Neural cell (in vitro differentiated cells): Measurements from ENCODE around the gene BICDL1. TPM values are rescaled to one million over a fixed set of nuclear protein-coding genes. Genes with fewer than 3 reads are reported as not detected.

Source experiments
- H2AFZ ChIP-seq: fragments of 200-600, 300-800 bp; sonication (generic), shearing (Covaris generic); 2 replicates; pipeline ENCODE4 v1.6.0; 2014; ENCODE audit warnings: low read depth, mild to moderate bottlenecking, antibody characterized with exemption, low read length, moderate library complexity
- H3F3A ChIP-seq: fragments of 200-600 bp; shearing (Covaris generic); 2 replicates; pipeline ENCODE4 v1.6.1; 2016; ENCODE audit warnings: mild to moderate bottlenecking, moderate library complexity, mixed read lengths, antibody characterized with exemption, low read length; ENCODE audit not compliant: insufficient read depth, poor library complexity, severe bottlenecking
- H3K27ac ChIP-seq: fragments of 200-600, 300-800 bp; sonication (generic), shearing (Covaris generic); 2 replicates; pipeline ENCODE4 v1.5.1; 2014; ENCODE audit warnings: mild to moderate bottlenecking, low read length, moderate library complexity
- H3K27me3 ChIP-seq: fragments of 300-800, 200-600 bp; sonication (generic), shearing (Covaris generic); 2 replicates; pipeline ENCODE4 v1.6.0; 2014; ENCODE audit warnings: mild to moderate bottlenecking, low read depth, low read length, moderate library complexity; ENCODE audit not compliant: insufficient read depth
- H3K36me3 ChIP-seq: fragments of 300-800, 200-600 bp; sonication (generic), shearing (Covaris generic); 2 replicates; pipeline ENCODE4 v1.5.1; 2014; ENCODE audit warnings: mild to moderate bottlenecking, antibody characterized with exemption, low read length, moderate library complexity; ENCODE audit not compliant: insufficient read depth
- H3K4me2 ChIP-seq: fragments of 300-800, 200-600 bp; sonication (generic), shearing (Covaris generic); 2 replicates; pipeline ENCODE4 v1.6.0; 2014; ENCODE audit warnings: mild to moderate bottlenecking, low read length
- H3K4me3 ChIP-seq: fragments of 300-800, 200-600 bp; sonication (generic), shearing (Covaris generic); 2 replicates; pipeline ENCODE4 v1.5.1; 2014; ENCODE audit warnings: mild to moderate bottlenecking, low read length, moderate library complexity
- H3K79me2 ChIP-seq: fragments of 200-600 bp; shearing (Covaris generic); replicated peaks from 2 replicates; pipeline ENCODE4 v1.6.0; 2014; ENCODE audit warnings: mild to moderate bottlenecking, low read length, moderate library complexity; ENCODE audit not compliant: insufficient read depth
- H3K9ac ChIP-seq: fragments of 300-800, 200-600 bp; sonication (generic), shearing (Covaris generic); 2 replicates; pipeline ENCODE4 v1.6.1; 2016; ENCODE audit warnings: mild to moderate bottlenecking, low read length, mixed read lengths
- H3K9me2 ChIP-seq: fragments of 200-600 bp; shearing (Covaris generic); 2 replicates; pipeline ENCODE4 v1.6.1; 2016; ENCODE audit warnings: mild to moderate bottlenecking, low read length, mixed read lengths; ENCODE audit not compliant: insufficient read depth
- H3K9me3 ChIP-seq: fragments of 200-600, 300-800 bp; sonication (generic), shearing (Covaris generic); 2 replicates; pipeline ENCODE4 v1.6.1; 2016; ENCODE audit warnings: mild to moderate bottlenecking, mixed run types, low read length, moderate library complexity, mixed read lengths
- H4K20me1 ChIP-seq: fragments of 200-600 bp; shearing (Covaris generic); 2 replicates; pipeline ENCODE4 v1.6.1; 2016; ENCODE audit warnings: mild to moderate bottlenecking, mixed run types; ENCODE audit not compliant: insufficient read depth
- EZH2 ChIP-seq: fragments of 200-600, 300-800 bp; shearing (Covaris generic), sonication (generic); IDR thresholded peaks from 2 replicates; pipeline ENCODE4 v1.6.1; 2014; ENCODE audit warnings: antibody characterized with exemption, low read length, borderline replicate concordance, mild to moderate bottlenecking; ENCODE audit not compliant: insufficient read depth, poor library complexity, severe bottlenecking
- SMC3 ChIP-seq: fragments of 450-650 bp; conservative IDR thresholded peaks from 2 replicates; pipeline ENCODE4 v1.6.1; 2014; ENCODE audit warnings: antibody characterized with exemption, mild to moderate bottlenecking, moderate library complexity; ENCODE audit not compliant: poor library complexity
- TAF1 ChIP-seq: IDR thresholded peaks from 2 replicates; pipeline ENCODE4 v1.6.1; 2012; ENCODE audit warnings: low read depth
- polyA plus RNA-seq: library from polyadenylated mRNA; depleted of rRNA; stranded (reverse); fragments of >200 nt; gene quantifications from 2 replicates; pipeline ENCODE4 v1.2.3, GENCODE V29; 2014
- small RNA-seq, 3 experiments: library from RNA; depleted of rRNA; stranded (forward); fragments of <200 nt; gene quantifications; one replicate each; pipeline ENCODE3, GENCODE V24; 2012
- TF ChIP-seq, protein P1 (sequence below): IDR thresholded peaks from 2 replicates; pipeline ENCODE4 v1.6.1; 2012; ENCODE audit warnings: borderline replicate concordance
- TF ChIP-seq, protein P2 (sequence below): fragments of 450-650 bp; IDR thresholded peaks from 2 replicates; pipeline ENCODE4 v1.5.1; 2014; ENCODE audit warnings: antibody characterized with exemption, mild to moderate bottlenecking, moderate library complexity; ENCODE audit not compliant: poor library complexity, severe bottlenecking

The BICDL1 gene
- polyA plus RNA-seq, 1 donor from 2014 or later = 136 TPM

DNA sequence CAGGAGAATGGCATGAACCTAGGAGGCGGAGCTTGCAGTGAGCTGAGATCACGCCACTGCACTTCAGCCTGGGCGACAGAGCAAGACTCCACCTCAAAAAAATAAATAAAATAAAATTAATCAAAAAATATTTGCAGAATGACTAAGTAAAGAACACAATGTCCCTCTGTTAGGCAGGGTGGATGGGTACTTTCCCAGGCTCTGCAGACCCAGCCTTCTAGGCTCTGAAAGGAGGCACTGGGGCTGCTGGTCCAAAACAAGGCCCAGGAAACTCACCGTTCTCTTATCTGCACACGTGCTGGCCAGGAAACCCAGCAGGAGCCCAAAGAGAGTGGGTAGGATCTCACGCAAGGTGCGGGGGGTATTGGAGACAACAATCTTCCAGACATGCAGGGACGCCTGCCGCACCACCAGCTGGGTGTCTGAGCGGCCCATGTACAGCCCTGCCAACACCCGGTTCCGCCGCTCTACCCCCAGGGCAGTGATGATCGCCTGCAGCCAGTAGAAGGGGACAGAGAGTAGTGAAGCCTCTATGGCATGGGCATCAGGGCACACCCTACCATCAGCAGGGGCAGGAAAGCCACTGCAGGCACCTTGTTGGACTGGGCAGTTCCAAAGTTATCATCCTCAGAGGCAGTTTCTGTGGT is 153.3 kb downstream of the BICDL1 start:
- no peaks in the 10 kb centered on the region for H3K27me3 ChIP-seq
- H3K9me3 ChIP-seq = no peaks in the 10 kb centered on the region
- H4K20me1 ChIP-seq = no peaks in the 10 kb centered on the region
- H3K79me2 ChIP-seq = no peaks in the 10 kb centered on the region
- H3K4me3 ChIP-seq = no peak overlapping the region
- TF ChIP-seq, protein P1, sequence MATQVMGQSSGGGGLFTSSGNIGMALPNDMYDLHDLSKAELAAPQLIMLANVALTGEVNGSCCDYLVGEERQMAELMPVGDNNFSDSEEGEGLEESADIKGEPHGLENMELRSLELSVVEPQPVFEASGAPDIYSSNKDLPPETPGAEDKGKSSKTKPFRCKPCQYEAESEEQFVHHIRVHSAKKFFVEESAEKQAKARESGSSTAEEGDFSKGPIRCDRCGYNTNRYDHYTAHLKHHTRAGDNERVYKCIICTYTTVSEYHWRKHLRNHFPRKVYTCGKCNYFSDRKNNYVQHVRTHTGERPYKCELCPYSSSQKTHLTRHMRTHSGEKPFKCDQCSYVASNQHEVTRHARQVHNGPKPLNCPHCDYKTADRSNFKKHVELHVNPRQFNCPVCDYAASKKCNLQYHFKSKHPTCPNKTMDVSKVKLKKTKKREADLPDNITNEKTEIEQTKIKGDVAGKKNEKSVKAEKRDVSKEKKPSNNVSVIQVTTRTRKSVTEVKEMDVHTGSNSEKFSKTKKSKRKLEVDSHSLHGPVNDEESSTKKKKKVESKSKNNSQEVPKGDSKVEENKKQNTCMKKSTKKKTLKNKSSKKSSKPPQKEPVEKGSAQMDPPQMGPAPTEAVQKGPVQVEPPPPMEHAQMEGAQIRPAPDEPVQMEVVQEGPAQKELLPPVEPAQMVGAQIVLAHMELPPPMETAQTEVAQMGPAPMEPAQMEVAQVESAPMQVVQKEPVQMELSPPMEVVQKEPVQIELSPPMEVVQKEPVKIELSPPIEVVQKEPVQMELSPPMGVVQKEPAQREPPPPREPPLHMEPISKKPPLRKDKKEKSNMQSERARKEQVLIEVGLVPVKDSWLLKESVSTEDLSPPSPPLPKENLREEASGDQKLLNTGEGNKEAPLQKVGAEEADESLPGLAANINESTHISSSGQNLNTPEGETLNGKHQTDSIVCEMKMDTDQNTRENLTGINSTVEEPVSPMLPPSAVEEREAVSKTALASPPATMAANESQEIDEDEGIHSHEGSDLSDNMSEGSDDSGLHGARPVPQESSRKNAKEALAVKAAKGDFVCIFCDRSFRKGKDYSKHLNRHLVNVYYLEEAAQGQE = no peak
- TF ChIP-seq, protein P2, sequence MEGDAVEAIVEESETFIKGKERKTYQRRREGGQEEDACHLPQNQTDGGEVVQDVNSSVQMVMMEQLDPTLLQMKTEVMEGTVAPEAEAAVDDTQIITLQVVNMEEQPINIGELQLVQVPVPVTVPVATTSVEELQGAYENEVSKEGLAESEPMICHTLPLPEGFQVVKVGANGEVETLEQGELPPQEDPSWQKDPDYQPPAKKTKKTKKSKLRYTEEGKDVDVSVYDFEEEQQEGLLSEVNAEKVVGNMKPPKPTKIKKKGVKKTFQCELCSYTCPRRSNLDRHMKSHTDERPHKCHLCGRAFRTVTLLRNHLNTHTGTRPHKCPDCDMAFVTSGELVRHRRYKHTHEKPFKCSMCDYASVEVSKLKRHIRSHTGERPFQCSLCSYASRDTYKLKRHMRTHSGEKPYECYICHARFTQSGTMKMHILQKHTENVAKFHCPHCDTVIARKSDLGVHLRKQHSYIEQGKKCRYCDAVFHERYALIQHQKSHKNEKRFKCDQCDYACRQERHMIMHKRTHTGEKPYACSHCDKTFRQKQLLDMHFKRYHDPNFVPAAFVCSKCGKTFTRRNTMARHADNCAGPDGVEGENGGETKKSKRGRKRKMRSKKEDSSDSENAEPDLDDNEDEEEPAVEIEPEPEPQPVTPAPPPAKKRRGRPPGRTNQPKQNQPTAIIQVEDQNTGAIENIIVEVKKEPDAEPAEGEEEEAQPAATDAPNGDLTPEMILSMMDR = no peak
- TF ChIP-seq TAF1 (no peak), EZH2 (no peak), SMC3 (no peak)
- H3K4me2 ChIP-seq = no peak overlapping the region
- H2AFZ ChIP-seq = no peak overlapping the region
- peaks cover 9% of the 10 kb centered on the region for H3K36me3 ChIP-seq
- no peak overlapping the region for H3K27ac ChIP-seq
- H3F3A ChIP-seq = no peaks in the 10 kb centered on the region
- no peaks in the 10 kb centered on the region for H3K9me2 ChIP-seq
- no peak overlapping the region for H3K9ac ChIP-seq

Small RNAs within 50 kb of the gene (small RNA-seq; reads per million reads assigned to genes)
- gene AC004812.1 = 0 reads per million in 3 experiments

Other genes with a start within 250 kb of the BICDL1 start
- 3.3 and 12.4 TPM in 2 replicates for gene CIT, start 111.9 kb upstream of the BICDL1 start, polyA plus RNA-seq
- 60.2 and 65.2 TPM in 2 replicates for gene RAB35, start 127.5 kb downstream of the BICDL1 start, polyA plus RNA-seq
- gene GCN1, start 205.5 kb downstream of the BICDL1 start, polyA plus RNA-seq = 21.5 and 27.4 TPM in 2 replicates
- gene RPLP0, start 211.9 kb downstream of the BICDL1 start, polyA plus RNA-seq = 1,914 and 2,229 TPM in 2 replicates